Type B pancreatic cell (in vitro differentiated cells): ENCODE results near the gene BCKDHB. TPM values are rescaled to one million over a fixed set of nuclear protein-coding genes. Genes with fewer than 3 reads are reported as not detected.
"Not testable (repeated sequence)": the region's sequence is repeated elsewhere in the genome, so short reads cannot be mapped to it uniquely, and the experiment has no call there.

Experiments
- DNase-seq: peaks from one replicate; pipeline ENCODE4 v3.0.0; 2021; ENCODE audit warnings: mixed read lengths; ENCODE audit not compliant: unreplicated experiment; ENCODE audit errors: extremely low spot score
- H3K27ac Mint-ChIP-seq: 2 replicates; pipeline ENCODE4 v1.8.0; 2021; ENCODE audit warnings: mild to moderate bottlenecking, mixed read lengths
- H3K27me3 Mint-ChIP-seq: 2 replicates; pipeline ENCODE4 v1.8.0; 2021; ENCODE audit warnings: mixed read lengths
- H3K36me3 Mint-ChIP-seq: 2 replicates; pipeline ENCODE4 v1.8.0; 2021; ENCODE audit warnings: mixed read lengths
- H3K4me1 Mint-ChIP-seq: one replicate; pipeline ENCODE4 v1.8.0; 2021; ENCODE audit warnings: mixed read lengths; ENCODE audit not compliant: unreplicated experiment
- H3K4me3 Mint-ChIP-seq: 2 replicates; pipeline ENCODE4 v1.8.0; 2021; ENCODE audit warnings: mild to moderate bottlenecking, mixed read lengths
- H3K9me3 Mint-ChIP-seq: 2 replicates; pipeline ENCODE4 v1.8.0; 2021; ENCODE audit warnings: mixed read lengths
- CTCF ChIP-seq: fragments of 200-600 bp; sonication (generic); conservative IDR thresholded peaks from 2 replicates; pipeline ENCODE4 v1.5.0; 2021; ENCODE audit warnings: antibody characterized with exemption, mild to moderate bottlenecking
- total RNA-seq: library from RNA; stranded (reverse); gene quantifications from 2 replicates; pipeline ENCODE4 v1.2.1, GENCODE V29; 2021; ENCODE audit warnings: low replicate concordance

Gene BCKDHB
- total RNA-seq, 1 donor from 2014 or later, result 33.2 TPM

DNA sequence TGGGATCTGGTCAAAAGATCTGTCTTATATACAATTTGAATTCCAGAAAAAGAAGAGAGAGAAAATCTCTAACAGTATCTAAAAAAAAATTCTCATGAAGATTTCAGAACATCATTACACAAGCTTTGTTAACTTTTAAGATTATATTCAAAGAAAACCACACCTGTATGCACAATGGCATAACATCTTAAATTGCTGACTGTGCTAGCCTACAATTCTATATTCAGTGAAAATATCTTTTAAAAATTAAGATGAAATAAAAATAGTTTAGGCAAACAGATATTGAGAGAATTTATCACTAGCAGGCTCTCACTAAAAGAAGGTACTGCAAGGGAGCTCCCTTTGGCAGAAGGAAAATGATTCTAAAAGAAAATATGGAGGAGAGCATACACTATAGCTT is 100.3 kb downstream of the BCKDHB start:
- H3K9me3 Mint-ChIP-seq, result no peaks in the 10 kb centered on the region
- no peak for TF ChIP-seq CTCF
- no peak for DNase-seq
- peaks cover 6% of the 10 kb centered on the region for H3K36me3 Mint-ChIP-seq
- H3K27ac Mint-ChIP-seq, result no peak overlapping the region
- H3K4me3 Mint-ChIP-seq, result no peak overlapping the region
- H3K27me3 Mint-ChIP-seq, result no peaks in the 10 kb centered on the region
- H3K4me1 Mint-ChIP-seq, result peaks cover 12% of the 10 kb centered on the region

GRCh38 chr6:80209430-80209829 is 103.0 kb downstream of the BCKDHB start:
- no peak for DNase-seq
- Mint-ChIP-seq H3K4me3 (no peak overlapping the region), H3K9me3 (no peaks in the 10 kb centered on the region), H3K4me1 (peaks cover 14% of the 10 kb centered on the region), H3K27me3 (no peaks in the 10 kb centered on the region), H3K36me3 (peaks cover 2% of the 10 kb centered on the region), H3K27ac (no peak overlapping the region)
- no peak for TF ChIP-seq CTCF

DNA sequence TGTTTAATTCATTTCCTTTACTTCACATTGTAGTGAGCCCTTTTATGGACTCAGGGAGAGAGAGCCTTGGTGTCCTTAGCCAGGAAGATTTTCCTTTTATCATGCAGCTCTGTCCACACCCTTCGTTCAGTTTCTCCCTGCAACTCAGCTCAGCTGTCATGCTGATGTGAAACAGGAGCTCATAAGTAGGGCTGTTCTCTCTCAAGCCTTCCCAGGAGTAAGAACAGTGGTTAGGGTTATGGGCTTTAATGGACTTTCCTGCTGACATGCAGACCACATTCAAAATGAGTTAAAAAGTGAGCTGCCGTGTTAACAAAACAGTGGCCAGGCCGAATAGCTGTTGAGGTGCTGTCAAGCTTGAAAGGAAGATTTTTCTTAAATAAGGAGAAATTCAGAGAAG is 104.1 kb downstream of the BCKDHB start:
- TF ChIP-seq CTCF, result no peak
- Mint-ChIP-seq H3K4me1 (peaks cover 14% of the 10 kb centered on the region), H3K36me3 (no peaks in the 10 kb centered on the region), H3K27me3 (no peaks in the 10 kb centered on the region), H3K4me3 (peak overlapping the region; percentile 49), H3K27ac (peak overlapping the region; percentile 69), H3K9me3 (no peaks in the 10 kb centered on the region)
- DNase-seq, result no peak

GRCh38 chr6:80211286-80211685 is 104.8 kb downstream of the BCKDHB start:
- H3K4me1 Mint-ChIP-seq, result peaks cover 14% of the 10 kb centered on the region
- no peaks in the 10 kb centered on the region for H3K9me3 Mint-ChIP-seq
- H3K36me3 Mint-ChIP-seq, result no peaks in the 10 kb centered on the region
- no peak for DNase-seq
- H3K4me3 Mint-ChIP-seq, result no peak overlapping the region
- H3K27ac Mint-ChIP-seq, result peak overlapping the region; percentile 57
- no peak for TF ChIP-seq CTCF
- H3K27me3 Mint-ChIP-seq, result no peaks in the 10 kb centered on the region

GRCh38 chr6:80211890-80212289 is 105.4 kb downstream of the BCKDHB start:
- not testable (repeated sequence) for H3K9me3 Mint-ChIP-seq, DNase-seq

DNA sequence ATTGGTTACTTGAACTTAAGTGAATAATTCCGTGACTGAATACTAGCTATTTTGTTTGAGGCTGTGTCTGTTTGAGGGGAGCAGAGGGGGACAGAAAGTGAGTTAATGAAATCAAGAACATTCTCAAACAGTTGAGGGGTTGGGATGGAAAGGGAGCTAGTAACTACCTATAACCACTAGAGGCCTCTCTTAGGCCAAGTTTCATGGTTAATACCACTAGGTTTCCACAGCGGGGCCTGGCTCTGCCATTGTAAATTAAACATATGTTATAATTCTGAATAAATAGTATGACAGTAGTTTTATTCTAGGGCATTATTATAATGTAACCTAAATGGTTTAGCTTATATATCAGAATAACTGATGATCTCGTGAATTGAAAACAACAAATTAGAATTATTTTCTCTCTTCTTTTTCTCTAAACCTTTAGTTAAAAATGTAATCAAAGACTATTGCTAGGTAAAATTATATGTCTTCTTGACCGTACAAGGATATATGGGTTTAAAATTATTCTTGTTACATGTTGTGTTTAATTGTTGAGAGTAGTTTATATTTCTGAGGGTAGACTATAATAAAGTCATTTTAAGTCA is 108.1 kb downstream of the BCKDHB start:
- TF ChIP-seq CTCF, result peak; percentile 87
- peaks cover 23% of the 10 kb centered on the region for H3K4me1 Mint-ChIP-seq

More at GRCh38 chr6:80211890-80212289, 105.4 kb downstream of the BCKDHB start:
- not testable (repeated sequence) for H3K4me3 Mint-ChIP-seq, H3K36me3 Mint-ChIP-seq, H3K27me3 Mint-ChIP-seq
- H3K4me1 Mint-ChIP-seq, result peaks cover 14% of the 10 kb centered on the region
- H3K27ac Mint-ChIP-seq, result peak overlapping the region; percentile 57

More for the DNA sequence above, 108.1 kb downstream of the BCKDHB start:
- H3K27me3 Mint-ChIP-seq, result no peaks in the 10 kb centered on the region
- peaks cover 8% of the 10 kb centered on the region for H3K36me3 Mint-ChIP-seq
- peaks cover 2% of the 10 kb centered on the region for H3K9me3 Mint-ChIP-seq
- DNase-seq, result no peak
- H3K27ac Mint-ChIP-seq, result no peak overlapping the region
- H3K4me3 Mint-ChIP-seq, result no peak overlapping the region
